AG04450 (cell line): Measurements from ENCODE around the gene AQP7. TPM values are rescaled to one million over a fixed set of nuclear protein-coding genes. Genes with fewer than 3 reads are reported as not detected.

Experiments
- CTCF ChIA-PET: fragments of 300-600, 350-600 bp; formaldehyde crosslinking; extraction: SDS; loops from one replicate; lab custom pipeline; 2022; ENCODE audit warnings: antibody characterized with exemption, inconsistent platforms; lab: Charles Lee
- POLR2A ChIA-PET: fragments of 350-600 bp; formaldehyde crosslinking; extraction: SDS; loops from one replicate; lab custom pipeline; 2021; ENCODE audit warnings: antibody characterized with exemption, inconsistent platforms; lab: Yijun Ruan, JAX
- DNase-seq: peaks from one replicate; pipeline ENCODE4 v3.0.0-alpha.2; 2011; ENCODE audit warnings: low read depth, low spot score
- H3K27ac ChIP-seq: one replicate; pipeline ENCODE4 v1.5.1; 2012; ENCODE audit warnings: low read depth, low read length, control low read depth
- H3K27me3 ChIP-seq: one replicate; pipeline ENCODE4 v1.6.0; 2012; ENCODE audit warnings: low read length; ENCODE audit not compliant: control insufficient read depth, insufficient read depth
- H3K4me3 ChIP-seq: 2 replicates; pipeline ENCODE4 v1.5.1; 2011; ENCODE audit warnings: mild to moderate bottlenecking, low read depth, low read length, control low read depth
- H3K9me3 ChIP-seq: 2 replicates; pipeline ENCODE4 v1.5.1; 2012; ENCODE audit warnings: low read length; ENCODE audit not compliant: control insufficient read depth, insufficient read depth
- CTCF ChIP-seq: IDR thresholded peaks from 2 replicates; pipeline ENCODE4 v1.5.1; 2011; ENCODE audit warnings: low read depth, low read length, control low read depth, inconsistent platforms
- polyA plus RNA-seq: library from polyadenylated mRNA; depleted of rRNA; stranded (reverse); fragments of >200 nt; gene quantifications from 2 replicates; pipeline ENCODE4 v1.2.3, GENCODE V29; 2011

AQP7 gene
- polyA plus RNA-seq, 1 experiment: 0.11 TPM

- ChIA-PET POLR2A (no interaction called here), CTCF (interaction anchor here (0.6 to 4.9 kb wide), 9 partner anchors 10 to 129 kb away, joined by 3 to 36 read pairs (median 10); partner anchors contain the start of gene AQP7)
- TF ChIP-seq CTCF: no peak
Measured at GRCh38 chr9:33414268-33414667, 11.9 kb upstream of the AQP7 start.

GRCh38 chr9:33408087-33408486 is 5.7 kb upstream of the AQP7 start:
- ChIA-PET POLR2A (no interaction called here), CTCF (interaction anchor here (0.5 kb wide), 1 partner anchor 19 kb away, joined by 3 read pairs; no protein-coding TSS in a partner anchor)
- no peak for DNase-seq
- H3K4me3 ChIP-seq: no peak overlapping the region
- no peak for TF ChIP-seq CTCF
- H3K27me3 ChIP-seq: peaks cover 3% of the 10 kb centered on the region
- H3K9me3 ChIP-seq: no peaks in the 10 kb centered on the region
- H3K27ac ChIP-seq: no peak overlapping the region

More at GRCh38 chr9:33414268-33414667, 11.9 kb upstream of the AQP7 start:
- Histone ChIP-seq H3K27ac (no peak overlapping the region), H3K27me3 (peaks cover 11% of the 10 kb centered on the region), H3K4me3 (no peak overlapping the region), H3K9me3 (no peaks in the 10 kb centered on the region; the same call in 1 of the 2 replicates)
- no peak for DNase-seq

GRCh38 chr9:33407061-33407460 is 4.7 kb upstream of the AQP7 start:
- DNase-seq: no peak
- Histone ChIP-seq H3K4me3 (no peak overlapping the region), H3K27ac (no peak overlapping the region), H3K27me3 (peaks cover 3% of the 10 kb centered on the region), H3K9me3 (no peaks in the 10 kb centered on the region)
- ChIA-PET POLR2A (no interaction called here), CTCF (interaction anchor here (0.6 to 1.0 kb wide), 2 partner anchors 9 to 46 kb away, joined by 3 read pairs; no protein-coding TSS in a partner anchor)
- no peak for TF ChIP-seq CTCF

- no peaks in the 10 kb centered on the region for H3K27me3 ChIP-seq
- ChIA-PET CTCF (interaction anchor here (0.6 to 3.6 kb wide), 6 partner anchors 10 to 316 kb away, joined by 3 to 33 read pairs (median 8); no protein-coding TSS in a partner anchor), POLR2A (no interaction called here)
- H3K4me3 ChIP-seq: no peak overlapping the region
- DNase-seq: no peak
- no peak for TF ChIP-seq CTCF
- no peak overlapping the region for H3K27ac ChIP-seq
- H3K9me3 ChIP-seq: no peaks in the 10 kb centered on the region
Measured at GRCh38 chr9:33404788-33405362, 2.5 kb upstream of the AQP7 start.
